ENCODE measurements around the gene PLA2G4B. TPM values are rescaled to one million over a fixed set of nuclear protein-coding genes. Genes with fewer than 3 reads are reported as not detected.
A peak's percentile ranks its signal among the peaks of the same experiment; 100 is the strongest.

The PLA2G4B gene
- total RNA-seq, 1 donor from 2014 or later: 10.7 TPM

GRCh38 chr15:41849204-41849603 is 10.6 kb downstream of the PLA2G4B start:
- no peak for DNase-seq

GRCh38 chr15:41849861-41850260 is 11.2 kb downstream of the PLA2G4B start:
- no peak for DNase-seq

DNA sequence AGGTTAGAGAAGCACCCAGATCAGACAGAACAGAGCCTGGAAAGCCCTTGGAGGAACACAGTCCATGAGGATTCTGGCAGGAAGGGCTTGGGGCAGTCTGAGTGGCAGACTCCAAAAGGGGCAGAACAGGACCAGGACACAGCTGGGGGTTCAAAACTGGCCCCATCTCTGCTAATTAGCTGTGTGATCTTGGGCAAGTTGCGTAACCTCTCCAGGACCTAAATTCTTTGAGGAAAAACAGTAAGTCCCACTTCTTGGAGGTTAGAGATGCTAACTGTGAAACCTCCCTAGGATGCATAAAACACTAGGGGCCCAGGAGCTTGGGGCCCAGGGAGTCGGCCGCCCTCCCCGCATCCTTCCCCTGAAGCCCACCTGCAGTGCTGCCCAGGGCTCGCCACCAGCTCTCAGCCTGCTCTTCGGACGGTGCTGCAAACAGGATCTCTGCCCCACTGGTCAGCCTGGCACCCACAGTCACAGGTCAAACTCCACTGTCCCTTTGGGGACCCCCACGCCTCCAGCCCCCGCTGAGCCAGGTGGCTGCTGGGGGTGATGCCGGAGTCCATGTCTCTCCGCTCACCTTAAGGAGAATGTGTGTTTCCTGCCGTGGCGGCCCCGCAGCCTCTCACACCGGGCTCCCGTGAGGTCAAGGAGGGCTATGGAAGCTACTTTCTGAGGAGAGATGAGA is 12.0 kb downstream of the PLA2G4B start:
- no peak for DNase-seq

DNA sequence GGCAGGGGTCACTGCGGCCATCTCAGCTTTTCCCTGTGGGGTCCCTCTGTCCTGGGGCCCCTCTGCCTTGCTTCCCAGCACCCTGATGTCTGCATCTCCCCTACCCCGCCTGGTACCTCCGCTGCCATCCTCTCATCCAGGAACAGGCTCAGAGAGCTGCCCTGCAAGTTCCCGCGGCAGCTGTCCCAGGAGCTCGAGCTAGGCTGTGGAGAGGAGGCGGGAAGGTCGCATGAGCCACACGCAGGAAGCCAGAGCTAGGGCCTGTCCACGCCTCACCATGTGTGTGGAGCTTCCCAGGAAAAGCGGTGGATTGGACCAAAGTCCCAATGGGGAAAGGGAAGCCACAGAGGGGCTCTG is 12.5 kb downstream of the PLA2G4B start:
- DNase-seq: no peak

DNA sequence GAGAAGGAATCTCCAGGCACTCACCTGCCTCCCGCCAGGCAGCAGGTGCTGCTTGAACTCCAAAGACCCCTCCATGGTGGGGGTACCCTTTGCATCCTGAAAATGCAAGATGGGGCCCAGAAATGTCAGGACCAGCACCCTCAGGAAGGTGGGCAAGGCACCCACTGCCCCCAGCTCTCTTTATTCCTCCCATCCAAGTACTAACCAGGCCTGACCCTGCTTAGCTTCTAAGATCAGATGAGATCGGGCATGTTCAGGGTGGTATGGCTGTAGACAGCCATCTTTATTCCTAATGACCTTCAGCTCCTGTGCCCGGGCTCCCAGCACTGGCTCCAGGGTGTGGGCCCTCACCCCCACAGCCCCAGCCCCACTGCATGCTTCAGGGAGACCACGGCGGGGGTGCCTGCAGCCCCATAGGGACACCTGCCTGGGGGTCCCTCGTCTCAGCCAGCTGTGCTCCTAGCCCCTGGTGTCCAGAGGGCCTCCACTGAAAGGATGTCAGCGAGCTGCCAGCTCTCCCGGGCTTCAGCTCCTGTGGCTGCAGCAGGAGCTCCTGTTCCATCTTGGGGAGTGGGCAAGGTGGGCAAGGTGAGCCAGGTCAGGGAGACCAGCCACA is 13.2 kb downstream of the PLA2G4B start:
- DNase-seq: no peak

DNA sequence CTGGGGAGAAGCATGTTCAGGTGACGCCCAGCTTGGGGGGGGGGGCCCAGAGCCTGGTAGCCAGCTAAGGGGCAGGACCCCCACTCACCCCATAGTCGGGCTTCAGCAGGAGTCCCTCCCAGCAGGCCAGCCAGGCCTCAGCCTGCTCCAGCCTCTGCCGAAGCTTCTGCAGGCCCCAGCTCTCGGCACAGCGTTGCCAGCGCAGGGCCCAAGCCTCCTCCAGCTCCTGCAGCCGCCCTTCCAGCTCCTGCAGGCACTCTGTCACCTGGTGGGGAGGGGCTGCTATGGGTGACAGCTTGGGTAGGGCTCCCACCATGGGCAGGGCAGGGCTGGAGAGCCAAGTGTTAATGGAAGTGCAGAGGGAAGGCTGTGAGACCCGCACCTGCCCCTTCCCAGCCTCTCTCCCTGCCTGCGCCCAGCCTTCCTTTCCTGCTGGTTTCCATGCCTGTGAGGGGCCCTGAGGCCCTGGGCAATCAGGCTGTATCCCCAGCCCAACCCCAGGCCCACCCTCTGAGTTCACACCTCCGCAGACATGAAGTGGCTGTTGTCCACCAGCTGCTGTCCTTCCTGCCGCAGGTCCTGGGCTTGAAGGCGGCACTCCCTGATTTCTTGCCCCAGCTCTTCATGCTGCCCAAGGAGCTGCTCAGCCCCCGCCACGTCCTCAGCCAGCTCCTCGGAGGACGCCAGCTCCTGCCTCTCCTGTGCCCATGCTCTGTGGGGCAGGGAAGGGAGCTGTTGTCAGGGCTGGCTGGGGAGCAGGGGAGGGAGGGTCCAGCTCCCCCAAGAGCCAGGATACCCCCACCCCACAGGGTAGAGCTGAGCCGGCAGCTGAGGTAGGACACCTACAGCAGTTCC is 14.3 kb downstream of the PLA2G4B start:
- no peak for DNase-seq

DNA sequence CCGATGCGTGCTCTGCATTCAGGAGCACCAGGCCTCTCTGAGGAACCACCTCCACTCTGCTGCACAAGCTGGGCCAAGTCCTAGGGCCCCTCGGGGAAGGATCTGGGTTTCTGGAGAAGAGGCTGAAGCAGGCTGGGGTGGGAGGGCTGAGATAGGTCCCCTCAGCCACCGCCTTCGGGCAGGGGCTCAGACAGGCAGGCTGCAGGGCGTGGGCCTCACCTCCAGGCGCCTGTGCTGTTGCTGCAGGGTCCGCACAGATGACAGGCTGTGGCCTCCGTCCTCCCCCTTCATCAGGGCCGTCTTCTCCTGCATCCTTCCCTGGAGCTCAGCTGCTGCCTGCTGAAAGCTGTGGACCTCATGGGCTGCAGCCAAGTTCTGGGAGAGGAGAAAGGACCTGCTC is 15.2 kb downstream of the PLA2G4B start:
- DNase-seq: peak; percentile 48

GRCh38 chr15:41854443-41854842 is 15.8 kb downstream of the PLA2G4B start:
- no peak for DNase-seq

DNA sequence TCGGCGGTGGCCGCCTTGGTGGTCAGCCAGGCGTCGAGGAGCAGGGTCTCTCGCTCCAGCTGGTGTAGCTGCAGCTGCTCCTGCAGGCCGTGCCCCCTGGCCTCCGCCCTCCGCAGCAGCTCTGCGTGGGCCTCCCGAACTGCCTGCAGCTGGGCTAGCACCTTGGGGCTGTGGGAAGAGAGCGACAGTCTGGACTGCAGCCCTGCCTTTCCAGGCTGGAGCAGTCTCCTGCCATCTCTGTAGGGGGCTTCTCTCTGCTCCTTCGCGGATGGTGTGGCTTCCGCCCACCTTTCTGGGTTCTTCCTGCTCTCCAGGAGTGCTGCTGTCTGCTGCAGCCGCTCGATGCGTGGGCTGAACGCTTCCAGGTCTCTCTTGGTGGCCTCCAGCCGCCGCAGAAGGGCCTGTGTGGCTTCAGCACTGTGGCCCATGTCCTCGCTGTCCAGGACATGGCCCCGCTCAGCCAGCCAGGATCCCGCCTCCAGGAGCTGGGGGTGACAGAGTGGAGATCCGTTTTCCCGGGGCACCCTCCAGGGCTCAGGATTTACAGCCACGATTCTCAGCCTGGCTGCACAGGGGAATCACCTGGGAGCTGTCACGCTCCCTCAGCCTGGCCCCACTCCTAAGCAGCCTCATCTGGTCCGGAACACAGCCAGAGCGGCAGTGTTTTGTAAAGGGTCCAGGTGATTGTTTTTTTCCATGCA is 16.8 kb downstream of the PLA2G4B start:
- DNase-seq: peak; percentile 55

GRCh38 chr15:41856262-41856661 is 17.6 kb downstream of the PLA2G4B start:
- no peak for DNase-seq

GRCh38 chr15:41856716-41857115 is 18.1 kb downstream of the PLA2G4B start:
- DNase-seq: no peak

- DNase-seq: no peak
These were observed 18.7 kb downstream of the PLA2G4B start for GRCh38 chr15:41857316-41857715.

GRCh38 chr15:41858756-41859155 is 20.1 kb downstream of the PLA2G4B start:
- DNase-seq: no peak

DNA sequence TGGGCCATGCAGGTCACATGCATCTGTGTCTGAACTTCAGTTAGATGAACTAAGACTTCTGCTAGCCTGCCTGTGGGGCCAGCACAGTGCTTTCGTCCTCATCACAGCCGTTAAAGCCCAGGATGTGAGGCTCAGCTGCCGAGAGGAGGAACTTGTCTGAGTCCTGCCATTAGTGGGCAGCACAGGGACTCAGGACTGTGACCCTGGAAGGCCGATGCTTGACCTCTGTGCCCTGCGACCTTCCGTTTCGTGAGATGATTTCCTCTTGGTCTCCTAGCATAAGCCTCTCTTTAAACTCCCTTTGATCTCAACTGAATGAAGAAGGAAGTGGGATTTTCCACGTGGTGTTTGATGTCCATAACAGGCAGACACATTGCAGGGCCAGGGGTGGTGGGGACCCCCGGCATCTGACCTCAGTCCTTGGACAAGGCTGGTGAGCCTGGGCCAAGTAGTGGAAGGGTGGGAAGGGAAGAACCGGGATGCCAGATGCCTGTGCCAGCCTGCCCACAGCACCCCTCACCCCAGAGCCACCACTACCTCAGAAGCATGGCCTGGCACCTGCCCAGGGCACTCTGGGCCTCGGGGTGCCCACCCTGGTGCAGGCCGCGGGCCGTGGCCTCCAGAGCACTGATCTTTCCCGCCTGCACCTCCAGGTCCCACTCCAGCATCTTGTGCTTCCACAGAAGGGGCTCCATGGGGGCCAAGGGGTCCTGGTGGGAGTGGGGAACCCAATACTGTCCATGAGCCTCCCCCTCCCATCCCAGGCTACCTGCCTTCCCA is 21.6 kb downstream of the PLA2G4B start:
- DNase-seq: no peak

GRCh38 chr15:41861736-41862356 is 23.2 kb downstream of the PLA2G4B start:
- DNase-seq: no peak

- DNase-seq: no peak
These were observed 24.0 kb downstream of the PLA2G4B start for GRCh38 chr15:41862515-41863116.

DNA sequence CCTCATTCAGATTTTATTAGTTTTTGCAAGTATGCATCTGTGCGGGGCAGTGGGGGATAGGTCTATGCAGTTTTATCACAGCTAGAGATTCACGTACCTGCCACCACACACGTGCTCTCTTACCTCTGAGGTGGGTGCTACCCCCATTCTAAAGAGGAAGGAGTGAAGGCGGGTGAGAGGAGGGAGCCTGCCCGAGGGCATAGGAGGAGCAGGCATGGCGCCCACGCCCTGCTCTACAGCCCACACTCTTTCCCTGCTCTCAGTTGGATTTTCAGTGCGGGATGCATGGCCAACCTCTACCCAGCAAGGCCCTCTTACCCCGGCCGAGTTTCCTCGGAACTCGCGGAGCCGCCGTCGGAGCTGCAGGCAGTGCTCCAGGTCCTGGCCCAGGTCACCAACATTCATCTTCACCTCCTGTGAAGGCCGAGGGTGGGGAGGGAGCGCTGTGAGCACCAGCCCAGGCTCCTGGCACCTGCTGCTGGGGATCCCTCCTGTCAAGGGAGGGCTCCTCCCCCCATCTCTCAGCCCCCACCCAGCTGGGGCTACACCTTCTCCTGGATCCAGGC is 26.9 kb downstream of the PLA2G4B start:
- DNase-seq: no peak

DNA sequence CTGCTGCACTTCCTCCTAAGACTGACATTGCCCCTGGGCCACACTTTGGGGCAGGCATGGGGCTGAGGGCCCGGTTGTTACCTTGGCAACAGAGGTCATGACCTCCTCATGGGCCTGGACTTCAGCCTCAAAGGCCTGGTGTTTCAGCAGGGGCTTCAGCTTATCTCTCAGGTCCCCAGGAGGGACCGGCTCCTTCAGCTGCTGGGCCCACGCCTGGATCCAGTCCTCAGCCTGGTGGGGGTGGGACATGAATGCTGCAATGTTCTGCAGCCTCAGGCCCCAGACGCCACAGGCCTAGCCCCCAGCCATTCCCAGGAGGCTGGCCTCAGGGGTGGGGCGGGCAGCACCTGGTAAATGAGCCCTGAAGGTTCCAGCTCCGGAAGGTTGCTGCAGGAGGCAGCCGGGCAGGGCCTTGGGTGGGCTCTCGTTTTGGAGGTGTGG is 27.6 kb downstream of the PLA2G4B start:
- DNase-seq: no peak

GRCh38 chr15:41866872-41867579 is 28.4 kb downstream of the PLA2G4B start:
- DNase-seq: no peak

DNA sequence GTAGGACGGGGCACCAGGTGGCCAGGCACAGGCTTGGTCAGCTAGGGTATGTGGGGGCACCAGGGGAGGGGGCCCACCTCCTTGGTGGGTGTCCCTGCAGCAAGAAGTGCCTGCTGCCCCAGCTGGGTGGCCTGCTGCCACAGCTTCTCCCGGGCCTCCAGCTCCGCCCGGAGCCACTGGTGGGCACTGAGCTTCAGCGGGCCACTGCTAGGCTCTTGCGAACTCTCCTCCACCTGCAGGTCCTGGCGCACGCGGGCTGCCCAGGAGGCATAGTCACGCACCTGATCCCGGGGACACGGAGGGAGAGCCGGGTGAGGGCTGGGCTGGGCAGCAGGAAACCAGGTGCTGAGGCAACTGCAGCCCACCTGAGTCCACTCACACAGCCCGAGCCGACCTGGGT is 29.7 kb downstream of the PLA2G4B start:
- no peak for DNase-seq

Measured in tongue (tissue), 2 donors.